Measurements from ENCODE around the gene INSYN2B. TPM values are rescaled to one million over a fixed set of nuclear protein-coding genes. Genes with fewer than 3 reads are reported as not detected.

INSYN2B gene
- total RNA-seq, 2 donors from 2014 or later, result not detected

DNA sequence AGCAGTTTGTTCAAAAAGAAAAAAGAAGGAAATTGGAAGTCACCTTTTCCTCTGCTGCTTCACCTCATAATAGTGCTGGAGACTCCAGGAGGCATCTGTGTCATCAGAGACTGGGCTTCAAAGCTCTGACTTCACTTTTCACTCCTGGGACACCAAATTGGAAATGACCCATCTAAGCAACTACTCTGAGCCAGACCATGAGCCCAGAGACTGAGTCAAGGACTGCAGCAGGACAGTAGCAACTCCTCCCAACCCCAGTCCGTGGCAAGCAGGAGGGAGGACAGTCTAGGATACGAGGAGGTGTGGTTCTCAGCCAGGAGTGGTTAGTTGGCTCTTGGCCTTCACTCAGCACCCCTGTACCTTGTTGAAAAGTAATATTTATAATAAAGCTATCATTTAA lies 131.5 kb downstream of the INSYN2B start:
- no peaks in the 10 kb centered on the region for H3K27me3 ChIP-seq
- no peak overlapping the region for H3K27ac ChIP-seq
- no peaks in the 10 kb centered on the region for H3K36me3 ChIP-seq
- no peak overlapping the region for H3K9ac ChIP-seq (ENCODE audit: low read depth in 2 of 2, low read length in 2 of 2)
- no peaks in the 10 kb centered on the region for H3K4me1 ChIP-seq
- H3K9me3 ChIP-seq, result no peaks in the 10 kb centered on the region
- no peak for DNase-seq
- TF ChIP-seq CTCF (IDR thresholded peaks at IDR 0.05), result no peak
- intact Hi-C loops (cut with DNase I), result no loop called here
- no peak overlapping the region for H3K4me3 ChIP-seq

DNA sequence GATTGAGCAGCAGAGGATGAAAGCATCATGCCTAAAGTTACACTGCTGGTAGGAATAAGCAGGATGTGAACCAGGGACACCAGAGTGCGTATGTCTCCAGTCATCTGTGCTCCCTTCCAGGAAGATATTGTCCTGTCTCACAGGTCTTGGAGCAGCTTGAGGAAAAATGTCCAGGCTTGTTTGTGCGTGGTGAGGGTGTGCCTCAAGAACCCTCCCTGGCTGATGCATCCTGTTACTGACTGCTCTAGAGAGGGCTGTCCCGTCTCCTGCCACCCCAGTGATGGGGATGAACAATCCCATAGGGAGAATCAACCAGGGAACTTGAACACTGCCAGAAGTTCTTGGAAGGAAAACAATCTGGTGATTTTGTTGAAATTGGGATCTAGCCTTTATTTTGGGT lies 132.0 kb downstream of the INSYN2B start:
- H3K36me3 ChIP-seq, result no peaks in the 10 kb centered on the region
- no peaks in the 10 kb centered on the region for H3K4me1 ChIP-seq
- intact Hi-C loops (cut with DNase I), result no loop called here
- DNase-seq, result no peak
- H3K27ac ChIP-seq, result no peak overlapping the region
- no peak for TF ChIP-seq CTCF (IDR thresholded peaks at IDR 0.05)
- H3K27me3 ChIP-seq, result no peaks in the 10 kb centered on the region
- H3K9ac ChIP-seq (ENCODE audit: low read depth in 2 of 2, low read length in 2 of 2), result no peak overlapping the region
- no peak overlapping the region for H3K4me3 ChIP-seq
- H3K9me3 ChIP-seq, result no peaks in the 10 kb centered on the region

- Histone ChIP-seq H3K9ac (ENCODE audit: low read depth in 2 of 2, low read length in 2 of 2) (no peak overlapping the region), H3K27ac (no peak overlapping the region), H3K4me3 (no peak overlapping the region), H3K27me3 (no peaks in the 10 kb centered on the region), H3K9me3 (no peaks in the 10 kb centered on the region), H3K4me1 (no peaks in the 10 kb centered on the region), H3K36me3 (no peaks in the 10 kb centered on the region)
- no peak for DNase-seq
- TF ChIP-seq CTCF (IDR thresholded peaks at IDR 0.05), result no peak
- intact Hi-C loops (cut with DNase I), result no loop called here
These were observed 132.8 kb downstream of the INSYN2B start for GRCh38 chr5:169847519-169847918.

GRCh38 chr5:169842699-169843098 lies 137.6 kb downstream of the INSYN2B start:
- H3K9me3 ChIP-seq, result no peaks in the 10 kb centered on the region
- H3K27me3 ChIP-seq, result no peaks in the 10 kb centered on the region
- no peak overlapping the region for H3K27ac ChIP-seq
- intact Hi-C loops (cut with DNase I), result no loop called here
- no peak overlapping the region for H3K9ac ChIP-seq (ENCODE audit: low read depth in 2 of 2, low read length in 2 of 2)
- no peaks in the 10 kb centered on the region for H3K4me1 ChIP-seq
- H3K36me3 ChIP-seq, result no peaks in the 10 kb centered on the region
- DNase-seq, result no peak
- no peak overlapping the region for H3K4me3 ChIP-seq
- no peak for TF ChIP-seq CTCF (IDR thresholded peaks at IDR 0.05)

DNA sequence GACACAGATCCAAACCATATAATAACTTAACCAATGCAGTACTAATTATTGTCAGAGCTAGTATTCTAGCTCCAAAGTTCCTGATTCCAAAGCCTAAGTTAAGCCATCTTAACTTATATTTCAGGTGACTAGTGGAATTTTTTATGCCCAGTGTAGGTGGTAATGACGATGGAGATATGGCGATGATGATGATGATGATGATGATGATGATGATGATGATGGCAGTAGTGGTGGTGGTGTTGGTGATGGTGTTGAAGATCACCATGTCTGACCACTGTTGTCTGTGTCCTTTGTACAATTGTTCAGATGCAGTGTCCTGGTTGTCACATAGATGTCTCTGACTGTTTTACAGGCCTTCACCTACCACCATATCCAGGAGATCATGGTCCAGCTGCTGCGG lies 139.9 kb downstream of the INSYN2B start:
- H3K27me3 ChIP-seq, result no peaks in the 10 kb centered on the region
- H3K27ac ChIP-seq, result no peak overlapping the region
- H3K4me1 ChIP-seq, result no peaks in the 10 kb centered on the region
- no peak for DNase-seq
- intact Hi-C loops (cut with DNase I), result no loop called here
- TF ChIP-seq CTCF (IDR thresholded peaks at IDR 0.05), result no peak
- H3K9me3 ChIP-seq, result no peaks in the 10 kb centered on the region
- H3K36me3 ChIP-seq, result no peaks in the 10 kb centered on the region
- H3K4me3 ChIP-seq, result no peak overlapping the region
- no peak overlapping the region for H3K9ac ChIP-seq (ENCODE audit: low read depth in 2 of 2, low read length in 2 of 2)

DNA sequence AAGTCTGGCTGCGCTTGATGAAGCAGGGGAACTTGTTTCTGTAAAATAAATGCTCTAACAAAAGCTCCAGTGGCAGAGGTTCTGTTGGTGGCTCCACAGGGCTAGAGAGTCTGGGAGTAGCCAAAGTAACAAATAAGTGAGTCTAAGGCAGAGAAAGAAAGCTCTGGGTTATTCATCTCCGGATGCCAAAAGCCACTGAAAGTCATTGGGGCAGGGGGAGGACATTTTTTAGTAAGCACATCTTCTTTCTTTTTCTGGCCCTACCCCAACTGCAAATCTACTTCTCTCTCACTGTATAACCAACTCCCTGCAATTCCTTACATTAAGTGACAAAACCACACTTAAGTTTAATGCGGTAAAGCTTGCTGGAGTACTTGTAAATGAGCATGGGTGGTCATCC lies 141.6 kb downstream of the INSYN2B start:
- TF ChIP-seq CTCF (IDR thresholded peaks at IDR 0.05), result no peak
- Histone ChIP-seq H3K36me3 (no peaks in the 10 kb centered on the region), H3K4me3 (no peak overlapping the region), H3K9me3 (no peaks in the 10 kb centered on the region), H3K4me1 (no peaks in the 10 kb centered on the region), H3K9ac (ENCODE audit: low read depth in 2 of 2, low read length in 2 of 2) (no peak overlapping the region), H3K27ac (no peak overlapping the region), H3K27me3 (no peaks in the 10 kb centered on the region)
- DNase-seq, result no peak
- intact Hi-C loops (cut with DNase I), result no loop called here
